Keratinocyte (primary cell): ENCODE results near the gene PWWP2B. TPM values are rescaled to one million over a fixed set of nuclear protein-coding genes. Genes with fewer than 3 reads are reported as not detected.

ENCODE experiments used
- DNase-seq: peaks from one replicate; pipeline ENCODE4 v3.0.0-alpha.2; 2011; ENCODE audit warnings: low read depth, missing footprints, low spot score
- FAIRE-seq: peaks from 2 replicates; lab custom pipeline; 2011; peaks lifted over from hg19 to GRCh38; lab: Jason Lieb, UNC
- H2AFZ ChIP-seq: 2 replicates; pipeline ENCODE4 v1.6.0; 2012; ENCODE audit warnings: low read length, control low read depth, inconsistent platforms; ENCODE audit not compliant: control insufficient read depth
- H3K27ac ChIP-seq: 2 replicates; pipeline ENCODE4 v1.5.1; 2011; ENCODE audit warnings: low read length; ENCODE audit not compliant: control insufficient read depth, insufficient read depth
- H3K27me3 ChIP-seq: 3 replicates; pipeline ENCODE4 v1.6.0; 2011; ENCODE audit warnings: low read length; ENCODE audit not compliant: control insufficient read depth, insufficient read depth; ENCODE audit errors: extremely low read depth
- H3K36me3 ChIP-seq, 2 experiments: 2 replicates in 1 of 2; 3 replicates in 1 of 2; pipeline ENCODE4 v1.5.1; 2011; ENCODE audit warnings: low read length in 2 of 2, mild to moderate bottlenecking in 1 of 2; ENCODE audit not compliant: control insufficient read depth in 2 of 2, insufficient read depth in 2 of 2; ENCODE audit errors: extremely low read depth in 1 of 2
- H3K4me1 ChIP-seq: 3 replicates; pipeline ENCODE4 v1.5.1; 2011; ENCODE audit warnings: low read length; ENCODE audit not compliant: control insufficient read depth, insufficient read depth; ENCODE audit errors: extremely low read depth
- H3K4me2 ChIP-seq: 3 replicates; pipeline ENCODE4 v1.6.0; 2011; ENCODE audit warnings: low read depth, low read length; ENCODE audit not compliant: control insufficient read depth, insufficient read depth; ENCODE audit errors: extremely low read depth
- H3K4me3 ChIP-seq, 3 experiments: fragments of 200-600 bp in 1 of 3; sonication (generic) in 1 of 3; 2 replicates in 2 of 3; 3 replicates in 1 of 3; pipeline ENCODE4 v1.5.1; 2011 to 2016; ENCODE audit warnings: low read length in 3 of 3, mild to moderate bottlenecking in 3 of 3, control low read depth in 2 of 3, inconsistent platforms in 1 of 3, low read depth in 1 of 3, mixed read lengths in 1 of 3, mixed run types in 1 of 3, moderate library complexity in 1 of 3; ENCODE audit not compliant: control insufficient read depth in 2 of 3, insufficient read depth in 2 of 3; ENCODE audit errors: extremely low read depth in 1 of 3
- H3K79me2 ChIP-seq: 2 replicates; pipeline ENCODE4 v1.6.0; 2012; ENCODE audit warnings: low read length; ENCODE audit not compliant: control insufficient read depth, insufficient read depth
- H3K9ac ChIP-seq: 3 replicates; pipeline ENCODE4 v1.6.0; 2011; ENCODE audit warnings: low read length; ENCODE audit not compliant: control insufficient read depth, insufficient read depth; ENCODE audit errors: extremely low read depth
- H3K9me1 ChIP-seq: 3 replicates; pipeline ENCODE4 v1.6.0; 2011; ENCODE audit warnings: low read length; ENCODE audit not compliant: control insufficient read depth, insufficient read depth; ENCODE audit errors: extremely low read depth
- H3K9me3 ChIP-seq: 2 replicates; pipeline ENCODE4 v1.5.1; 2012; ENCODE audit warnings: low read depth, low read length; ENCODE audit not compliant: control insufficient read depth
- H4K20me1 ChIP-seq: 3 replicates; pipeline ENCODE4 v1.6.0; 2011; ENCODE audit warnings: low read length; ENCODE audit not compliant: control insufficient read depth, insufficient read depth; ENCODE audit errors: extremely low read depth
- EZH2 ChIP-seq: IDR thresholded peaks from one replicate; pipeline ENCODE4 v1.6.1; 2012; ENCODE audit warnings: inconsistent platforms, mild to moderate bottlenecking, low read length, moderate library complexity
- dilution Hi-C: fragments of 300-500 bp; cut with MboI; formaldehyde crosslinking; loops from one replicate; pipeline ENCODE4 v1.7.0; 2020; ENCODE audit warnings: low sequenced_read_pairs; ENCODE audit not compliant: extremely low pct_ligation_motif_present
- polyA plus RNA-seq, 5 experiments: library from polyadenylated mRNA; depleted of rRNA in 3 of 5; stranded (reverse) in 3 of 5; stranded (forward) in 1 of 5; unstranded in 1 of 5; fragments of >200 nt; gene quantifications; 1 replicate in 1 of 5; 2 replicates in 3 of 5; 3 replicates in 1 of 5; pipeline versions ENCODE4 v1.2.1 to v1.2.3, GENCODE V29; 2011 to 2012; ENCODE audit warnings: missing spikeins in 2 of 5, low read depth in 1 of 5, low replicate concordance in 1 of 5
- TF ChIP-seq, protein P1 (sequence below), 3 experiments: IDR thresholded peaks in 1 of 3; conservative IDR thresholded peaks in 1 of 3; optimal IDR thresholded peaks in 1 of 3; 2 replicates in 2 of 3; 3 replicates in 1 of 3; pipeline versions ENCODE3 to v1.5.1; 2011; ENCODE audit warnings: low read length in 3 of 3, mild to moderate bottlenecking in 3 of 3, moderate library complexity in 2 of 3, control low read depth in 1 of 3, inconsistent platforms in 1 of 3; ENCODE audit not compliant: insufficient read depth in 2 of 3; ENCODE audit errors: extremely low read depth in 1 of 3

Gene PWWP2B
- polyA plus RNA-seq, 1 donor (not counting 4 experiments of a cell fraction or from before 2014, with no cell fraction given), result 3.1 TPM

DNA sequence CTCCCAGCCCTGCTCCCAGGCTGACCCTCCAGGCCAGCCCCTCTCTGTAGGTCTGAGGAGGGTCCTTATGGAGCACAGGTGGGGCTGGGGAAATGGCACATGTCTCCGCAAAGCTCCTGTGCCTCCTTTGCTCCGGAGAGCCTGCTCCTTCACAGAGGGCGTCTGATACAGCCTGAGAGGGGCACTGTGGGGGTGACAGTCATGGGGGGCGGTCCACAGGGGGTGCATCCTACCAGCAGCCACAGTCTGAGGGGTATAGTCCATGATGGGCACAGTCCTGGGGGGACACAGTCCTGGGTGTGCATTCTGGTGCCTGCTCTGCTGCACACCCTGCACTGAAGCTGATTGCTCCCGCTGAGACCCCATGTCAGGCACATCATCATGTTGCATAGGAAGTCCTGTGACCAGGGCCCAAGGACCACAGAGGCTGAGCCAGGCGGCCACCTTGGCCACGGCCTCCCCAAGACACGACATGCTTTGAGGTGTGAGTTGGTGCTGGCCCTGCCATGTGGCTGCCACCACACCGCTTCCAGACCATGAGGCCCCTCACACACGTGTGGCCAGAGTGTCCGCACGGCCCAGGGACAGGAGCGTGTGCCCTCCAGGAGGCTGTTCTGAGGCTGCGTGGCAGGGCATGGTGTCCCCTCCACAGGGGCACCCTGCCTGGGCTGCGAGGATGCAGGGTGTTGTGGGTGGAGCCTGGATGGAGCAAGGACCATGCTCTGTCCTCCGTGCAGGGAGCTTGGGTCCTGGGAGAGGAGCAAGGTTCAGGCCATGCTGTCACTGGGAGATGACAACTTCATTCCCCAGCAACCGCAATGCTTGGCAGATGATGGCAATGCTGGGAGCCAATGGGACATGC, 59.2 kb downstream of the PWWP2B start:
- H3K27me3 ChIP-seq, result peaks cover 9% of the 10 kb centered on the region
- peaks cover 14% of the 10 kb centered on the region for H3K4me1 ChIP-seq
- H3K79me2 ChIP-seq, result no peaks in the 10 kb centered on the region
- TF ChIP-seq EZH2, result no peak
- TF ChIP-seq, protein P1, sequence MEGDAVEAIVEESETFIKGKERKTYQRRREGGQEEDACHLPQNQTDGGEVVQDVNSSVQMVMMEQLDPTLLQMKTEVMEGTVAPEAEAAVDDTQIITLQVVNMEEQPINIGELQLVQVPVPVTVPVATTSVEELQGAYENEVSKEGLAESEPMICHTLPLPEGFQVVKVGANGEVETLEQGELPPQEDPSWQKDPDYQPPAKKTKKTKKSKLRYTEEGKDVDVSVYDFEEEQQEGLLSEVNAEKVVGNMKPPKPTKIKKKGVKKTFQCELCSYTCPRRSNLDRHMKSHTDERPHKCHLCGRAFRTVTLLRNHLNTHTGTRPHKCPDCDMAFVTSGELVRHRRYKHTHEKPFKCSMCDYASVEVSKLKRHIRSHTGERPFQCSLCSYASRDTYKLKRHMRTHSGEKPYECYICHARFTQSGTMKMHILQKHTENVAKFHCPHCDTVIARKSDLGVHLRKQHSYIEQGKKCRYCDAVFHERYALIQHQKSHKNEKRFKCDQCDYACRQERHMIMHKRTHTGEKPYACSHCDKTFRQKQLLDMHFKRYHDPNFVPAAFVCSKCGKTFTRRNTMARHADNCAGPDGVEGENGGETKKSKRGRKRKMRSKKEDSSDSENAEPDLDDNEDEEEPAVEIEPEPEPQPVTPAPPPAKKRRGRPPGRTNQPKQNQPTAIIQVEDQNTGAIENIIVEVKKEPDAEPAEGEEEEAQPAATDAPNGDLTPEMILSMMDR (optimal IDR thresholded peaks at IDR 0.05 in 1 of 3, IDR thresholded peaks at IDR 0.05 in 1 of 3, conservative IDR thresholded peaks at IDR 0.05 in 1 of 3; ENCODE audit: extremely low read depth in 1 of 3, insufficient read depth in 2 of 3, low read length in 3 of 3), result no peak
- dilution Hi-C loops, result no loop called here
- FAIRE-seq (no peak), DNase-seq (no peak)
- no peaks in the 10 kb centered on the region for H3K9me3 ChIP-seq
- H3K4me2 ChIP-seq, result no peak overlapping the region
- H3K36me3 ChIP-seq, result no peaks in the 10 kb centered on the region
- H3K9me1 ChIP-seq, result no peaks in the 10 kb centered on the region
- no peak overlapping the region for H3K27ac ChIP-seq
- no peak overlapping the region for H2AFZ ChIP-seq
- no peaks in the 10 kb centered on the region for H4K20me1 ChIP-seq
- H3K9ac ChIP-seq, result no peak overlapping the region
- H3K4me3 ChIP-seq, result no peak overlapping the region

DNA sequence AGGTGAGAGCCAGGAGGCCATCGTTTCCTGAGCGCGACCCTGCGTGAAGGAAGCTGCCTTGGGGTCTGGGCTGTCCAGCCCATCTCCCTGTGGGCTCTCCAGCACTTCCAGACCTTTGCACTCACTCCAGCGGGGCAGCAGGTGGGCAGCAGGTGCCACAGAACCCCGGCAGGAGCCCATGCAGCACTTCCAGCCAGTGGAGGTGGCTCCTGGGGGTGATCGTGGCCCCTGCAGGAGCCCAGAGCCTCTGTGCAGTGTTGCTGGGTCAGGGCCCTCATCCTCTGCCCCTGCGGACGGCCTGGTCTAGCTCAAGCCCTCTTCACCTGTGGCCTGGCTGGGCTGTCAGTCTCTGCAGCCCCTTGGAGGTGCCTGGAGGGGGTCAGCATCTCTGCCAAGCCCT, 59.9 kb downstream of the PWWP2B start:
- FAIRE-seq (no peak), DNase-seq (no peak)
- no peak overlapping the region for H3K27ac ChIP-seq
- dilution Hi-C loops, result no loop called here
- no peaks in the 10 kb centered on the region for H3K9me3 ChIP-seq
- H3K4me1 ChIP-seq, result peaks cover 8% of the 10 kb centered on the region
- no peak overlapping the region for H3K4me2 ChIP-seq
- H3K79me2 ChIP-seq, result no peaks in the 10 kb centered on the region
- H3K36me3 ChIP-seq, result no peaks in the 10 kb centered on the region
- peaks cover 9% of the 10 kb centered on the region for H3K27me3 ChIP-seq
- H4K20me1 ChIP-seq, result no peaks in the 10 kb centered on the region
- H3K4me3 ChIP-seq, result no peak overlapping the region
- TF ChIP-seq, protein P1 (optimal IDR thresholded peaks at IDR 0.05 in 1 of 3, IDR thresholded peaks at IDR 0.05 in 1 of 3, conservative IDR thresholded peaks at IDR 0.05 in 1 of 3; ENCODE audit: extremely low read depth in 1 of 3, insufficient read depth in 2 of 3, low read length in 3 of 3), result no peak
- no peak for TF ChIP-seq EZH2
- no peak overlapping the region for H3K9ac ChIP-seq
- no peaks in the 10 kb centered on the region for H3K9me1 ChIP-seq
- no peak overlapping the region for H2AFZ ChIP-seq
